A549 (cell line): ENCODE data around the gene CRBN. TPM values are rescaled to one million over a fixed set of nuclear protein-coding genes. Genes with fewer than 3 reads are reported as not detected.
A peak's percentile ranks its signal among the peaks of the same experiment; 100 is the strongest.

Experiments
- ATAC-seq, 2 experiments: fragments of 200-7000 bp in 1 of 2; fragments of >200 bp in 1 of 2; cut with Nextera tagmentation in 1 of 2; cut with Tn5 transposase in 1 of 2; 3 replicates each; pipeline versions ENCODE4 v1.8.0 to v1.9.1; 2018 to 2020; ENCODE audit warnings: mild to moderate bottlenecking in 1 of 2, moderate library complexity in 1 of 2
- CTCF ChIA-PET: fragments of 300-600 bp; sonication (Branson Sonifier 250); formaldehyde crosslinking; extraction: SDS; loops from one replicate; lab custom pipeline; 2021; ENCODE audit warnings: antibody characterized with exemption, inconsistent platforms; lab: Yijun Ruan, JAX
- POLR2A ChIA-PET: fragments of 350-600 bp; formaldehyde crosslinking; extraction: SDS; loops from one replicate; lab custom pipeline; 2021; ENCODE audit warnings: antibody characterized with exemption, inconsistent platforms; lab: Yijun Ruan, JAX
- DNase-seq, 2 experiments: peaks; one replicate each; pipeline versions ENCODE4 v3.0.0 to v3.0.0-alpha.2; 2011 to 2016; ENCODE audit warnings: low read depth in 1 of 2, low spot score in 1 of 2
- FAIRE-seq: peaks from 2 replicates; lab custom pipeline; 2011; peaks lifted over from hg19 to GRCh38; lab: Jason Lieb, UNC
- H3K27ac ChIP-seq, 2 experiments: fragments of >200 bp; sonication (Bioruptor Twin); formaldehyde crosslinking; 3 replicates each; pipeline ENCODE4 v1.5.1; 2016 to 2017
- H3K4me1 ChIP-seq: fragments of >200 bp; sonication (Bioruptor Twin); formaldehyde crosslinking; 3 replicates; pipeline ENCODE4 v1.6.1; 2016
- H3K4me2 ChIP-seq: fragments of >200 bp; sonication (Bioruptor Twin); formaldehyde crosslinking; 3 replicates; pipeline ENCODE4 v1.6.1; 2016
- H3K4me3 ChIP-seq: fragments of >200 bp; sonication (Bioruptor Twin); formaldehyde crosslinking; 3 replicates; pipeline ENCODE4 v1.5.1; 2016
- H3K9me3 ChIP-seq: fragments of >200 bp; sonication (Bioruptor Twin); formaldehyde crosslinking; 3 replicates; pipeline ENCODE4 v1.6.1; 2016
- ATOH8 ChIP-seq: fragments of 250-450 bp; sonication (Bioruptor Pico); IDR thresholded peaks from 2 replicates; pipeline ENCODE4 v1.5.0; 2020; ENCODE audit warnings: low read depth, mild to moderate bottlenecking, moderate library complexity
- CBX2 ChIP-seq: fragments of 200-600 bp; sonication (generic); IDR thresholded peaks from 2 replicates; pipeline ENCODE4 v1.6.1; 2016; ENCODE audit warnings: low read depth, mild to moderate bottlenecking, borderline replicate concordance
- CHD2 ChIP-seq: fragments of 150-350 bp; IDR thresholded peaks from 2 replicates; pipeline ENCODE4 v1.6.1; 2014; ENCODE audit warnings: low read length; ENCODE audit not compliant: partially characterized antibody
- E2F6 ChIP-seq: IDR thresholded peaks from 2 replicates; pipeline ENCODE4 v1.6.1; 2012; ENCODE audit warnings: low read depth, borderline replicate concordance
- EHMT2 ChIP-seq: fragments of 200-600 bp; sonication (generic); IDR thresholded peaks from 2 replicates; pipeline ENCODE4 v1.6.1; 2016; ENCODE audit warnings: antibody characterized with exemption, low read depth, mild to moderate bottlenecking, moderate library complexity
- ELK1 ChIP-seq: fragments of 150-350 bp; IDR thresholded peaks from 2 replicates; pipeline ENCODE4 v1.6.1; 2014; ENCODE audit warnings: low read depth, mild to moderate bottlenecking, low read length
- FOSB ChIP-seq: fragments of 250-450 bp; sonication (Bioruptor Pico); IDR thresholded peaks from 2 replicates; pipeline ENCODE4 v1.5.0; 2020; ENCODE audit warnings: mild to moderate bottlenecking, moderate library complexity
- FOSL2 ChIP-seq, 2 experiments: fragments of 450-650 bp in 1 of 2; fragments of >200 bp in 1 of 2; sonication (Bioruptor Twin) in 1 of 2; formaldehyde crosslinking; IDR thresholded peaks; 2 replicates each; pipeline versions ENCODE4 v1.5.0 to v1.6.1; 2016 to 2020; ENCODE audit warnings: mild to moderate bottlenecking in 1 of 2, moderate library complexity in 1 of 2
- FOXS1 ChIP-seq: fragments of 250-450 bp; sonication (Bioruptor Pico); IDR thresholded peaks from 2 replicates; pipeline ENCODE4 v1.5.0; 2020; ENCODE audit warnings: mild to moderate bottlenecking, moderate library complexity
- GATA3 ChIP-seq: IDR thresholded peaks from 2 replicates; pipeline ENCODE4 v1.6.1; 2012; ENCODE audit warnings: borderline replicate concordance
- HMGXB4 ChIP-seq: fragments of 250-450 bp; sonication (Bioruptor Pico); IDR thresholded peaks from 2 replicates; pipeline ENCODE4 v1.5.0; 2021; ENCODE audit warnings: mild to moderate bottlenecking, moderate library complexity, borderline replicate concordance
- HOXA7 ChIP-seq: fragments of 250-450 bp; sonication (Bioruptor Pico); IDR thresholded peaks from 2 replicates; pipeline ENCODE4 v1.5.0; 2020; ENCODE audit warnings: mild to moderate bottlenecking, moderate library complexity
- HOXB5 ChIP-seq: fragments of 250-450 bp; sonication (Bioruptor Pico); IDR thresholded peaks from 2 replicates; pipeline ENCODE4 v1.5.0; 2020; ENCODE audit warnings: mild to moderate bottlenecking, moderate library complexity
- JUN ChIP-seq, 2 experiments: fragments of >200 bp; sonication (Bioruptor Twin); formaldehyde crosslinking; IDR thresholded peaks; 2 replicates in 1 of 2; 3 replicates in 1 of 2; pipeline ENCODE4 v1.6.1; 2016 to 2017
- KDM5A ChIP-seq: fragments of 200-600 bp; sonication (generic); IDR thresholded peaks from 2 replicates; pipeline ENCODE4 v1.6.1; 2016; ENCODE audit warnings: antibody characterized with exemption, mild to moderate bottlenecking
- MYC ChIP-seq: IDR thresholded peaks from 2 replicates; pipeline ENCODE4 v1.6.1; 2012; ENCODE audit warnings: mild to moderate bottlenecking, inconsistent platforms, low read length, improper control_type of control experiment, borderline replicate concordance
- PBX3 ChIP-seq: IDR thresholded peaks from 2 replicates; pipeline ENCODE4 v1.6.1; 2012
- PHF8 ChIP-seq: fragments of 200-600 bp; sonication (generic); IDR thresholded peaks from 2 replicates; pipeline ENCODE4 v1.6.1; 2016; ENCODE audit warnings: low read depth, mild to moderate bottlenecking, antibody characterized with exemption, moderate library complexity, borderline replicate concordance
- POLR2A ChIP-seq: IDR thresholded peaks from 2 replicates; pipeline ENCODE4 v1.6.1; 2012; ENCODE audit warnings: mild to moderate bottlenecking, low read length
- POLR2AphosphoS2 ChIP-seq: conservative IDR thresholded peaks from 2 replicates; pipeline ENCODE4 v1.6.1; 2012; ENCODE audit warnings: low read length, improper control_type of control experiment, inconsistent platforms
- RARB ChIP-seq: fragments of 250-450 bp; sonication (Bioruptor Pico); IDR thresholded peaks from 2 replicates; pipeline ENCODE4 v1.8.0; 2021; ENCODE audit warnings: mild to moderate bottlenecking, moderate library complexity
- REST ChIP-seq: fragments of 200-600 bp; sonication (generic); IDR thresholded peaks from 2 replicates; pipeline ENCODE4 v1.6.1; 2016; ENCODE audit warnings: antibody characterized with exemption, mild to moderate bottlenecking, moderate library complexity
- WGBS: methylation state at CpG from one replicate; pipeline ENCODE4 v1.1.6; 2017; ENCODE audit errors: missing lambda C conversion rate; 5-methylcytosine and 5-hydroxymethylcytosine counted together
- polyA plus RNA-seq, 4 experiments: library from polyadenylated mRNA; depleted of rRNA in 3 of 4; stranded (reverse); fragments of >200 nt; fragmentation: RNase III in 1 of 4; extraction: RNeasy Plus Mini Kit Qiagen cat#74134 plus additional on column Dnase treatment in 1 of 4; gene quantifications; 2 replicates in 3 of 4; 3 replicates in 1 of 4; pipeline ENCODE4 v1.2.3, GENCODE V29; 2011 to 2017

Gene CRBN
- polyA plus RNA-seq, 2 of the 4 experiments (the other 2 are of a cell fraction): 21.8 to 41.0 TPM

GRCh38 chr3:3129579-3129978 lies 49.9 kb downstream of the CRBN start (continued):
- no peak for TF ChIP-seq POLR2AphosphoS2
- TF ChIP-seq KDM5A: no peak

GRCh38 chr3:3127432-3128010 lies 52.0 kb downstream of the CRBN start:
- Histone ChIP-seq H3K4me3 (peak overlapping the region; percentile 72), H3K27ac (peak overlapping the region; percentile 86 to 94), H3K4me1 (peaks cover 12% of the 10 kb centered on the region), H3K4me2 (peak overlapping the region; percentile 94), H3K9me3 (no peaks in the 10 kb centered on the region)
- ATAC-seq: peak; percentile 25 to 43; a peak in 4 of 6 replicates
- DNase-seq: peak; percentile 16 to 19
- WGBS: 22% methylated on average over 19 of the region's 20 CpGs
- TF ChIP-seq ELK1: no peak
- 0 out of 2 replicates have a peak, but pooled peaks have one; percentile 29 for TF ChIP-seq HOXB5 (CRISPR knock-in tag)
- CTCF ChIA-PET: interaction anchor here (0.5 to 0.6 kb wide), 3 partner anchors 82 to 1071 kb away, joined by 3 to 4 read pairs (median 3); no protein-coding TSS in a partner anchor
- POLR2A ChIA-PET: no interaction called here
- no peak for FAIRE-seq

- DNase-seq: peak; percentile 83 to 93
- H3K27ac ChIP-seq: peak within 1 kb of the TSS; percentile 86 to 94
- H3K4me2 ChIP-seq: peak within 1 kb of the TSS; percentile 94
- H3K4me3 ChIP-seq: peak within 1 kb of the TSS; percentile 72
- FAIRE-seq: no peak
- WGBS: 4% methylated on average over 29 of the region's 100 CpGs
- ATAC-seq: peak; percentile 98
- peaks cover 12% of the 10 kb centered on the region for H3K4me1 ChIP-seq
- ChIA-PET CTCF (no interaction called here), POLR2A (no interaction called here)
- no peaks in the 10 kb centered on the region for H3K9me3 ChIP-seq
- TF ChIP-seq HOXA7 (CRISPR knock-in tag) (no peak), GATA3 (0 out of 2 replicates have a peak, but pooled peaks have one; percentile 27), CHD2 (no peak), MYC (peak; percentile 59; the same call in 1 of the 2 replicates), ATOH8 (CRISPR knock-in tag) (no peak), FOSB (no peak), HMGXB4 (CRISPR knock-in tag) (peak; percentile 58; the same call in 1 of the 2 replicates), FOSL2 (IDR thresholded peaks at IDR 0.05) (no peak), FOSL2 (CRISPR knock-in tag; IDR thresholded peaks at IDR 0.05) (peak; percentile 88), POLR2A (peak; percentile 92), RARB (CRISPR knock-in tag) (no peak), REST (no peak), PBX3 (0 out of 2 replicates have a peak, but pooled peaks have one; percentile 14), JUN (IDR thresholded peaks at IDR 0.05) (peak; percentile 84 to 93; a peak in 4 of 5 replicates), FOXS1 (CRISPR knock-in tag) (no peak), CBX2 (no peak), EHMT2 (no peak), PHF8 (peak; percentile 85), E2F6 (peak; percentile 79)
Measured at GRCh38 chr3:3126477-3127431, 52.7 kb downstream of the CRBN start, which contains the start of gene TRNT1. Gene TRNT1 (plus strand): TSS chr3:3126940. CDS start chr3:3129041, 2,101 bp downstream.
